ENCODE results near the gene PIM1.

GRCh38 chr6:37138856-37139229 lies 31.1 kb upstream of the PIM1 start:
- TF ChIP-seq CREB1 (IDR thresholded peaks at IDR 0.05; ENCODE audit: low read depth) (no peak), E4F1 (IDR thresholded peaks at IDR 0.05; ENCODE audit: borderline replicate concordance, partially characterized antibody) (no peak), YY1 (IDR thresholded peaks at IDR 0.05; ENCODE audit: low read depth, low read length) (no peak), TAF1 (IDR thresholded peaks at IDR 0.05; ENCODE audit: borderline replicate concordance, low read depth, low read length) (no peak), CTCF (IDR thresholded peaks at IDR 0.05 in 2 of 3, conservative IDR thresholded peaks at IDR 0.05 in 1 of 3; ENCODE audit: control insufficient read depth in 2 of 3, extremely low read depth in 1 of 3, insufficient read depth in 1 of 3, low read depth in 3 of 3, low read length in 3 of 3) (no peak), MAX (IDR thresholded peaks at IDR 0.05; ENCODE audit: low read depth, low read length) (no peak), JUNB (IDR thresholded peaks at IDR 0.05) (no peak), BCL3 (IDR thresholded peaks at IDR 0.05; ENCODE audit: borderline replicate concordance, insufficient read depth, low read depth, low read length, poor library complexity, severe bottlenecking) (no peak), SIN3A (IDR thresholded peaks at IDR 0.05; ENCODE audit: low read depth, low read length) (no peak), RCOR1 (conservative IDR thresholded peaks at IDR 0.05; ENCODE audit: low read depth, low read length) (no peak), RBBP5 (conservative IDR thresholded peaks at IDR 0.05) (no peak), TARDBP (IDR thresholded peaks at IDR 0.05; ENCODE audit: borderline replicate concordance) (no peak)
